ENCODE data around the gene COL5A1.

The COL5A1 gene

GRCh38 chr9:134637241-134637640 lies 4.4 kb upstream of the COL5A1 start:
- no peak for DNase-seq (ENCODE audit: low read depth in 1 of 2, low spot score in 1 of 2)
- Histone ChIP-seq H3K27ac (replicated peaks) (no peak overlapping the region), H3K27me3 (ENCODE audit: insufficient read depth, poor library complexity, severe bottlenecking) (peaks cover 14% of the 10 kb centered on the region), H3K4me3 (replicated peaks; ENCODE audit: insufficient read depth, low read length) (no peak overlapping the region)
- TF ChIP-seq POLR2AphosphoS5 (IDR thresholded peaks at IDR 0.05; ENCODE audit: low read depth) (no peak), GABPA (IDR thresholded peaks at IDR 0.05; ENCODE audit: low read depth) (no peak), SPI1 (IDR thresholded peaks at IDR 0.05; ENCODE audit: borderline replicate concordance, low read depth) (no peak)
- TF ChIP-seq, protein P1, sequence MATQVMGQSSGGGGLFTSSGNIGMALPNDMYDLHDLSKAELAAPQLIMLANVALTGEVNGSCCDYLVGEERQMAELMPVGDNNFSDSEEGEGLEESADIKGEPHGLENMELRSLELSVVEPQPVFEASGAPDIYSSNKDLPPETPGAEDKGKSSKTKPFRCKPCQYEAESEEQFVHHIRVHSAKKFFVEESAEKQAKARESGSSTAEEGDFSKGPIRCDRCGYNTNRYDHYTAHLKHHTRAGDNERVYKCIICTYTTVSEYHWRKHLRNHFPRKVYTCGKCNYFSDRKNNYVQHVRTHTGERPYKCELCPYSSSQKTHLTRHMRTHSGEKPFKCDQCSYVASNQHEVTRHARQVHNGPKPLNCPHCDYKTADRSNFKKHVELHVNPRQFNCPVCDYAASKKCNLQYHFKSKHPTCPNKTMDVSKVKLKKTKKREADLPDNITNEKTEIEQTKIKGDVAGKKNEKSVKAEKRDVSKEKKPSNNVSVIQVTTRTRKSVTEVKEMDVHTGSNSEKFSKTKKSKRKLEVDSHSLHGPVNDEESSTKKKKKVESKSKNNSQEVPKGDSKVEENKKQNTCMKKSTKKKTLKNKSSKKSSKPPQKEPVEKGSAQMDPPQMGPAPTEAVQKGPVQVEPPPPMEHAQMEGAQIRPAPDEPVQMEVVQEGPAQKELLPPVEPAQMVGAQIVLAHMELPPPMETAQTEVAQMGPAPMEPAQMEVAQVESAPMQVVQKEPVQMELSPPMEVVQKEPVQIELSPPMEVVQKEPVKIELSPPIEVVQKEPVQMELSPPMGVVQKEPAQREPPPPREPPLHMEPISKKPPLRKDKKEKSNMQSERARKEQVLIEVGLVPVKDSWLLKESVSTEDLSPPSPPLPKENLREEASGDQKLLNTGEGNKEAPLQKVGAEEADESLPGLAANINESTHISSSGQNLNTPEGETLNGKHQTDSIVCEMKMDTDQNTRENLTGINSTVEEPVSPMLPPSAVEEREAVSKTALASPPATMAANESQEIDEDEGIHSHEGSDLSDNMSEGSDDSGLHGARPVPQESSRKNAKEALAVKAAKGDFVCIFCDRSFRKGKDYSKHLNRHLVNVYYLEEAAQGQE (IDR thresholded peaks at IDR 0.05; ENCODE audit: insufficient replicate concordance, low read depth) = no peak
- TF ChIP-seq, protein P2, sequence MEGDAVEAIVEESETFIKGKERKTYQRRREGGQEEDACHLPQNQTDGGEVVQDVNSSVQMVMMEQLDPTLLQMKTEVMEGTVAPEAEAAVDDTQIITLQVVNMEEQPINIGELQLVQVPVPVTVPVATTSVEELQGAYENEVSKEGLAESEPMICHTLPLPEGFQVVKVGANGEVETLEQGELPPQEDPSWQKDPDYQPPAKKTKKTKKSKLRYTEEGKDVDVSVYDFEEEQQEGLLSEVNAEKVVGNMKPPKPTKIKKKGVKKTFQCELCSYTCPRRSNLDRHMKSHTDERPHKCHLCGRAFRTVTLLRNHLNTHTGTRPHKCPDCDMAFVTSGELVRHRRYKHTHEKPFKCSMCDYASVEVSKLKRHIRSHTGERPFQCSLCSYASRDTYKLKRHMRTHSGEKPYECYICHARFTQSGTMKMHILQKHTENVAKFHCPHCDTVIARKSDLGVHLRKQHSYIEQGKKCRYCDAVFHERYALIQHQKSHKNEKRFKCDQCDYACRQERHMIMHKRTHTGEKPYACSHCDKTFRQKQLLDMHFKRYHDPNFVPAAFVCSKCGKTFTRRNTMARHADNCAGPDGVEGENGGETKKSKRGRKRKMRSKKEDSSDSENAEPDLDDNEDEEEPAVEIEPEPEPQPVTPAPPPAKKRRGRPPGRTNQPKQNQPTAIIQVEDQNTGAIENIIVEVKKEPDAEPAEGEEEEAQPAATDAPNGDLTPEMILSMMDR (IDR thresholded peaks at IDR 0.05; ENCODE audit: insufficient read depth, low read length) = no peak

- TF ChIP-seq SPI1 (IDR thresholded peaks at IDR 0.05; ENCODE audit: borderline replicate concordance, low read depth) = no peak
- TF ChIP-seq, protein P1 (IDR thresholded peaks at IDR 0.05; ENCODE audit: insufficient replicate concordance, low read depth) = no peak
- TF ChIP-seq GABPA (IDR thresholded peaks at IDR 0.05; ENCODE audit: low read depth) = no peak
- no peak for TF ChIP-seq POLR2AphosphoS5 (IDR thresholded peaks at IDR 0.05; ENCODE audit: low read depth)
- TF ChIP-seq, protein P2 (IDR thresholded peaks at IDR 0.05; ENCODE audit: insufficient read depth, low read length) = no peak
- no peak for DNase-seq (ENCODE audit: low read depth in 1 of 2, low spot score in 1 of 2)
- no peak overlapping the region for H3K4me3 ChIP-seq (replicated peaks; ENCODE audit: insufficient read depth, low read length)
- peaks cover 19% of the 10 kb centered on the region for H3K27me3 ChIP-seq (ENCODE audit: insufficient read depth, poor library complexity, severe bottlenecking)
- H3K27ac ChIP-seq (replicated peaks) = no peak overlapping the region
These were observed 3.7 kb upstream of the COL5A1 start for GRCh38 chr9:134637696-134638501.

- TF ChIP-seq POLR2AphosphoS5 (IDR thresholded peaks at IDR 0.05; ENCODE audit: low read depth) (no peak), SPI1 (IDR thresholded peaks at IDR 0.05; ENCODE audit: borderline replicate concordance, low read depth) (no peak), GABPA (IDR thresholded peaks at IDR 0.05; ENCODE audit: low read depth) (no peak)
- TF ChIP-seq, protein P2 (IDR thresholded peaks at IDR 0.05; ENCODE audit: insufficient read depth, low read length) = no peak
- TF ChIP-seq, protein P1 (IDR thresholded peaks at IDR 0.05; ENCODE audit: insufficient replicate concordance, low read depth) = no peak
- peaks cover 20% of the 10 kb centered on the region for H3K27me3 ChIP-seq (ENCODE audit: insufficient read depth, poor library complexity, severe bottlenecking)
These were observed 3.0 kb upstream of the COL5A1 start for GRCh38 chr9:134638502-134639090.

More at GRCh38 chr9:134638502-134639090, 3.0 kb upstream of the COL5A1 start:
- Histone ChIP-seq H3K27ac (replicated peaks) (no peak overlapping the region), H3K4me3 (replicated peaks; ENCODE audit: insufficient read depth, low read length) (no peak overlapping the region)
- DNase-seq (ENCODE audit: low read depth in 1 of 2, low spot score in 1 of 2) = no peak

Measured in HL-60 (cell line).